Ascending aorta (tissue), 2 donors: ENCODE measurements around the gene EPPIN. TPM values are rescaled to one million over a fixed set of nuclear protein-coding genes. Genes with fewer than 3 reads are reported as not detected.

Experiments used
- DNase-seq, 2 donors: peaks; one replicate each; pipeline ENCODE4 v3.0.0-alpha.2; 2019; ENCODE audit warnings: low spot score in 2 of 2
- H3K27ac ChIP-seq, 2 donors: fragments of 200-600 bp; sonication (generic); one replicate each; pipeline ENCODE4 v1.5.1; 2016 to 2017; ENCODE audit warnings: mild to moderate bottlenecking in 1 of 2
- H3K27me3 ChIP-seq: fragments of 200-600 bp; sonication (generic); one replicate; pipeline ENCODE4 v1.5.1; 2017
- H3K36me3 ChIP-seq, 2 donors: fragments of 200-600 bp; sonication (generic); one replicate each; pipeline ENCODE4 v1.5.1; 2016
- H3K4me1 ChIP-seq, 2 donors: fragments of 200-600 bp; sonication (generic); one replicate each; pipeline ENCODE4 v1.5.1; 2016 to 2017; ENCODE audit warnings: mild to moderate bottlenecking in 1 of 2
- H3K4me3 ChIP-seq, 2 donors: fragments of 200-600 bp; sonication (generic); one replicate each; pipeline ENCODE4 v1.5.1; 2016 to 2017; ENCODE audit warnings: mild to moderate bottlenecking in 1 of 2
- H3K9me3 ChIP-seq, 2 donors: fragments of 200-600 bp; sonication (generic); one replicate each; pipeline ENCODE4 v1.5.1; 2016
- intact Hi-C: fragments of 100-400 bp; cut with DNase I; formaldehyde crosslinking; loops from one replicate; pipeline ENCODE4 v1.15.1; 2023
- total RNA-seq: library from RNA; depleted of rRNA; stranded (reverse); fragments of >200 nt; gene quantifications from one replicate; pipeline ENCODE4 v1.1.0, GENCODE V29; 2016
- TF ChIP-seq, protein P1 (sequence below), 3 experiments: fragments of 200-600 bp in 2 of 3; fragments of 450-650 bp in 1 of 3; sonication (generic) in 2 of 3; IDR thresholded peaks; one replicate each; pipeline ENCODE4 v1.5.1; 2016 to 2019; ENCODE audit warnings: antibody characterized with exemption in 3 of 3, mild to moderate bottlenecking in 1 of 3, moderate library complexity in 1 of 3

Gene EPPIN
- total RNA-seq, 1 donor from 2014 or later: not detected

DNA sequence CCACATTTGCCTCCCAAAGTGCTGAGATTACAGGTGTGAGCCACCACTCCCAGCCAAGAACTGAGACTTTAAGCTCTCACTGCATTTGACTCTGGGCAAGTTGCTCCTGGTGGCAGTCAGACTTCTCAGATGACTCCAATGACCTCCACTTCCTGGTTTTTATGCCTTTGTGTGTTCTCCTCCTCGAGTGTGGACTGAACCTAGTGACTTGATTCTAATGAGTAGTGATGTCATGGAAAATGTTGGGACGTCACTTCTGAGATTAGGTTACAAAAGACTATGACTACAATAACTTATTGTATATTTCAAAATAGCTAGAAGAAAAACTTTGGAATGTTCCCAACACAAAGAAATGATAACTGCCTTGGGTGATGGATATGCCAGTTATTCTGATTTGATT is 43.8 kb downstream of the EPPIN start:
- H3K36me3 ChIP-seq: no peaks in the 10 kb centered on the region
- DNase-seq: no peak
- TF ChIP-seq, protein P1, sequence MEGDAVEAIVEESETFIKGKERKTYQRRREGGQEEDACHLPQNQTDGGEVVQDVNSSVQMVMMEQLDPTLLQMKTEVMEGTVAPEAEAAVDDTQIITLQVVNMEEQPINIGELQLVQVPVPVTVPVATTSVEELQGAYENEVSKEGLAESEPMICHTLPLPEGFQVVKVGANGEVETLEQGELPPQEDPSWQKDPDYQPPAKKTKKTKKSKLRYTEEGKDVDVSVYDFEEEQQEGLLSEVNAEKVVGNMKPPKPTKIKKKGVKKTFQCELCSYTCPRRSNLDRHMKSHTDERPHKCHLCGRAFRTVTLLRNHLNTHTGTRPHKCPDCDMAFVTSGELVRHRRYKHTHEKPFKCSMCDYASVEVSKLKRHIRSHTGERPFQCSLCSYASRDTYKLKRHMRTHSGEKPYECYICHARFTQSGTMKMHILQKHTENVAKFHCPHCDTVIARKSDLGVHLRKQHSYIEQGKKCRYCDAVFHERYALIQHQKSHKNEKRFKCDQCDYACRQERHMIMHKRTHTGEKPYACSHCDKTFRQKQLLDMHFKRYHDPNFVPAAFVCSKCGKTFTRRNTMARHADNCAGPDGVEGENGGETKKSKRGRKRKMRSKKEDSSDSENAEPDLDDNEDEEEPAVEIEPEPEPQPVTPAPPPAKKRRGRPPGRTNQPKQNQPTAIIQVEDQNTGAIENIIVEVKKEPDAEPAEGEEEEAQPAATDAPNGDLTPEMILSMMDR (IDR thresholded peaks at IDR 0.05): no peak
- H3K27ac ChIP-seq: no peak overlapping the region
- H3K9me3 ChIP-seq: no peaks in the 10 kb centered on the region
- no peak overlapping the region for H3K4me3 ChIP-seq
- no peaks in the 10 kb centered on the region for H3K4me1 ChIP-seq
- intact Hi-C loops: no loop called here
- H3K27me3 ChIP-seq: no peaks in the 10 kb centered on the region

DNA sequence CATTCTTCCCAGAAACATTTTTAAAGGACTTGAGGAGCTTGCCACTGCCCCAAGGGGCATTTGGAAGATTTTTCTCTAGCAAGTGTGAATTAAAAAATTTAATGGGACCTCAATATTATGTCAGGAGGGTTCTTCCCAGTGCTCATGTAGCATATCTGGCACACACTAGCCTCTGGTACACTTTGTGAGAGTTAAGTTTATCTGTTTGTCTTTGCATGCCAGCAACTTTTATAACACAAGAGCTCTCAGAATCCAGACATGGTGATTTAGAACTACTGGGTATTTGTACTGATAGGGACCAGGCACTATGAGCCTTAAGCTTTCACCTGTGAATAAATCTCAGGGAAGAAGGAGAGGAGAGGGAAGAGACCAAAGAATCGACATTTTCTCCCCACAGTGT is 44.6 kb downstream of the EPPIN start:
- Histone ChIP-seq H3K27ac (no peak overlapping the region), H3K36me3 (no peaks in the 10 kb centered on the region), H3K4me1 (no peaks in the 10 kb centered on the region), H3K4me3 (no peak overlapping the region), H3K27me3 (no peaks in the 10 kb centered on the region), H3K9me3 (no peaks in the 10 kb centered on the region)
- TF ChIP-seq, protein P1 (IDR thresholded peaks at IDR 0.05): no peak
- DNase-seq: no peak
- intact Hi-C loops: no loop called here

DNA sequence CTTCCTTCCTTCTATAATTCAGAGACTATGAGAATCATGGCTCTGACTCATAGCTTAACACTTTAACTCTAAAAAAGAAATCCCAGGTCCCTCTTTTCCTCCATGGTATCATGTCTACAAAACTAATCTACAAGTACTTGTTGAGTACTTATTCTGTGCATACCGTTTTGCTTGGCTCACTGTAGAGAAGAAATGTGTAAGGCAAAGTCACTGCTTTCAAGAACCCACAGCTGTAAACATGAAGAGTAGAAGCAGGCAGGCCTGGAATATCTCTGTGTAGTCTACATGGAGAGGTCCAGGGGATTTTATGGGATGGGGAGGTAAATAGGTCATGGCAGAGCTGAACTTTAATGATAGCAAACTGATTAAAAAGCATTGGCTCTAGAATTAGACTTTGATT is 45.6 kb downstream of the EPPIN start:
- no peaks in the 10 kb centered on the region for H3K9me3 ChIP-seq
- no peaks in the 10 kb centered on the region for H3K27me3 ChIP-seq
- intact Hi-C loops: no loop called here
- no peaks in the 10 kb centered on the region for H3K36me3 ChIP-seq
- H3K27ac ChIP-seq: no peak overlapping the region
- no peaks in the 10 kb centered on the region for H3K4me1 ChIP-seq
- H3K4me3 ChIP-seq: no peak overlapping the region
- DNase-seq: no peak
- TF ChIP-seq, protein P1 (IDR thresholded peaks at IDR 0.05): no peak

DNA sequence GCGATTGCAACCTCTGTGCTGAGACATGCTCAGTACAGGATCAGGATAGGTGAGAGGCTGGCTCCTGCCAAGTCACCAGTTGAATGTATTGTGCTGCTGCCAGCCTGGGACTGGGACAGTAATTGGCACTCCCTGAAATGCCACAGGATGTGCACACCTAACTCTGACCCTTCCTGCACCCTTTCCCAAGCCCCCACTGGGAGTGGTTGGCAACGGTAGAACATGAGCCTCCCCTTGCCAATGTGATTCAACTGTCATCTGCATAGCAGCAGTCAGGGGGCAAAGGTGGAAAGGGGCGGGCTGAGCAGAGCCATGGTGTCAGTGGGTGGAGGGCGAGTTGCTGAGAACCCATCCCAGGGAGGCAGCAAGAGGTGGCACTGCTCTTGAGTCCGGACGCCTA is 47.2 kb downstream of the EPPIN start:
- H3K36me3 ChIP-seq: no peaks in the 10 kb centered on the region

DNA sequence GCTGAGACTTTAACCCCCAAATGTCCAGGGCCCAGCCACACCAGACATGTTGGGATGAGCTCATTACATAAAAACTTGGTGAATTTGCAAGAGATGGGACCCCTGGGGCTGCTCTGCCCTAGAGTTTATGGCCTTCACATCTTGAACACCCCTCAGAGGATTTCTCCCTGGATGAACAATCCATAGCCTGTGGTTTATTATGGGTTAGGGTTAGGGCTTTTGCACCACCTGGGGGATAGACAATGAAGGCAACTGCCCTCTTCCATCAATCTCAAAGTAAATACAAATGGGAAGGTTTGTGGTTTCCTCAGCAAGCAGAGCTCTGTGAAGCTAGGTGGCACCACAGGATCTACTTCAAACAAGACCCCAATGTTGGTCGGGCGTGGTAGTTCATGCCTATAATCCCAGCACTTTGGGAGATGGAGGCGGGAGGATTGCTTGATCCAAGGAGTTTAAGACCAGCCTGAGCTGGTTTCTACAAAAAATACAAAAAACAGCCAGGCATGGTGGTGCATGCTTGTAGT is 49.2 kb downstream of the EPPIN start:
- TF ChIP-seq, protein P1 (IDR thresholded peaks at IDR 0.05): no peak
- intact Hi-C loops: no loop called here
- Histone ChIP-seq H3K27ac (no peak overlapping the region), H3K9me3 (no peaks in the 10 kb centered on the region), H3K4me3 (no peak overlapping the region), H3K4me1 (no peaks in the 10 kb centered on the region), H3K27me3 (no peaks in the 10 kb centered on the region), H3K36me3 (no peaks in the 10 kb centered on the region)
- no peak for DNase-seq

More for the DNA sequence above, 47.2 kb downstream of the EPPIN start:
- intact Hi-C loops: no loop called here
- no peak overlapping the region for H3K4me3 ChIP-seq
- no peaks in the 10 kb centered on the region for H3K4me1 ChIP-seq
- no peak overlapping the region for H3K27ac ChIP-seq
- H3K9me3 ChIP-seq: no peaks in the 10 kb centered on the region
- TF ChIP-seq, protein P1 (IDR thresholded peaks at IDR 0.05): no peak
- no peak for DNase-seq
- H3K27me3 ChIP-seq: no peaks in the 10 kb centered on the region

DNA sequence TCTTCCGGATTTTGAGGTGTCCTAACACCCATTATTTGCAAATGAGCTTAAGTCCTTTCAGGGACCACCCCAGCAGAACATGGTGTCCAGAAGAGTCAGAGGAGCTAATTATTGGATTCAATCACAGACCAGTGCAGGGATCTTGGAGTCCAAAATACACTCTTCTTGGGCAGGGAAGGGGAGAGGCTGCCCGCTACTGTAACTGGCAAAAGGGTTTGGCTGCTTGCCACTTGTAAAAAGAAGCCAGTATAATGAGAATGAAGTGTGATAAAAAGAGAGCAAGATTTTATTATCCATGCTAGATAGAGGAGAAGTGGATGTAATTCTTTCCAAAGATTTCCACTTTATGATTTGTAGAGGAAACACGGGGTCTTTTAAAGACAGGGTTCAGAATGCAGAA is 51.0 kb downstream of the EPPIN start:
- Histone ChIP-seq H3K4me1 (no peaks in the 10 kb centered on the region), H3K4me3 (no peak overlapping the region), H3K36me3 (no peaks in the 10 kb centered on the region), H3K9me3 (no peaks in the 10 kb centered on the region), H3K27me3 (no peaks in the 10 kb centered on the region), H3K27ac (no peak overlapping the region)
- intact Hi-C loops: no loop called here
- DNase-seq: no peak
- TF ChIP-seq, protein P1 (IDR thresholded peaks at IDR 0.05): no peak
